KMS-11 (cell line): ENCODE results near the gene PREPL.

Source experiments
- H2AFZ ChIP-seq: fragments of 200-600 bp; sonication (generic); 2 replicates; pipeline ENCODE4 v1.6.1; 2016; ENCODE audit warnings: antibody characterized with exemption, mixed run types, low read depth
- H3K27ac ChIP-seq: fragments of 200-600 bp; sonication (generic); 2 replicates; pipeline ENCODE4 v1.6.1; 2016; ENCODE audit warnings: mild to moderate bottlenecking, mixed run types
- H3K27me3 ChIP-seq: fragments of 200-600 bp; sonication (generic); 2 replicates; pipeline ENCODE4 v1.6.1; 2017; ENCODE audit warnings: mild to moderate bottlenecking, low read depth, mixed run types, moderate library complexity; ENCODE audit not compliant: insufficient read depth
- H3K36me3 ChIP-seq: fragments of 200-600 bp; sonication (generic); 2 replicates; pipeline ENCODE4 v1.6.1; 2017; ENCODE audit warnings: mild to moderate bottlenecking, mixed run types; ENCODE audit not compliant: insufficient read depth
- H3K4me1 ChIP-seq: fragments of 200-600 bp; sonication (generic); 2 replicates; pipeline ENCODE4 v1.6.1; 2016; ENCODE audit warnings: mild to moderate bottlenecking, low read depth, mixed run types; ENCODE audit not compliant: poor library complexity, severe bottlenecking
- H3K4me2 ChIP-seq: fragments of 200-600 bp; sonication (generic); 2 replicates; pipeline ENCODE4 v1.7.0; 2016; ENCODE audit warnings: mild to moderate bottlenecking, mixed run types
- H3K4me3 ChIP-seq: fragments of 200-600 bp; sonication (generic); IDR thresholded peaks from 2 replicates; pipeline ENCODE4 v1.6.1; 2017; ENCODE audit warnings: low read depth, low read length, mixed read lengths; ENCODE audit not compliant: insufficient read depth
- H3K79me2 ChIP-seq: fragments of 200-600 bp; sonication (generic); 2 replicates; pipeline ENCODE4 v1.6.1; 2016; ENCODE audit warnings: low read depth, mixed run types; ENCODE audit not compliant: insufficient read depth
- H3K9ac ChIP-seq: fragments of 200-600 bp; sonication (generic); 2 replicates; pipeline ENCODE4 v1.6.1; 2016; ENCODE audit warnings: mild to moderate bottlenecking, mixed run types
- H4K20me1 ChIP-seq: fragments of 200-600 bp; sonication (generic); 2 replicates; pipeline ENCODE4 v1.6.1; 2016; ENCODE audit warnings: mild to moderate bottlenecking, mixed run types; ENCODE audit not compliant: insufficient read depth
- CTCF ChIP-seq: fragments of 200-600 bp; sonication (generic); conservative IDR thresholded peaks from 2 replicates; pipeline ENCODE4 v1.6.1; 2017; ENCODE audit warnings: low read depth, mild to moderate bottlenecking, antibody characterized with exemption, low read length, moderate library complexity, mixed read lengths

The PREPL gene

GRCh38 chr2:44273596-44273995, 87.7 kb downstream of the PREPL start:
- Histone ChIP-seq H3K4me3 (no peak overlapping the region), H2AFZ (no peak overlapping the region), H3K27me3 (no peaks in the 10 kb centered on the region), H3K27ac (no peak overlapping the region), H3K9ac (no peak overlapping the region), H4K20me1 (no peaks in the 10 kb centered on the region), H3K4me2 (no peak overlapping the region), H3K79me2 (no peaks in the 10 kb centered on the region), H3K36me3 (no peaks in the 10 kb centered on the region), H3K4me1 (no peaks in the 10 kb centered on the region)
- no peak for TF ChIP-seq CTCF

GRCh38 chr2:44273076-44273475, 88.2 kb downstream of the PREPL start:
- Histone ChIP-seq H3K9ac (no peak overlapping the region), H3K4me1 (no peaks in the 10 kb centered on the region), H3K4me3 (no peak overlapping the region), H2AFZ (no peak overlapping the region), H3K27ac (no peak overlapping the region), H4K20me1 (no peaks in the 10 kb centered on the region), H3K79me2 (no peaks in the 10 kb centered on the region), H3K27me3 (no peaks in the 10 kb centered on the region), H3K36me3 (no peaks in the 10 kb centered on the region), H3K4me2 (no peak overlapping the region)
- TF ChIP-seq CTCF = no peak

GRCh38 chr2:44271296-44271695, 90.0 kb downstream of the PREPL start:
- Histone ChIP-seq H3K4me1 (no peaks in the 10 kb centered on the region), H4K20me1 (no peaks in the 10 kb centered on the region), H3K4me3 (no peak overlapping the region), H3K4me2 (no peak overlapping the region), H3K9ac (no peak overlapping the region), H3K27me3 (no peaks in the 10 kb centered on the region), H3K79me2 (no peaks in the 10 kb centered on the region), H2AFZ (no peak overlapping the region), H3K27ac (no peak overlapping the region), H3K36me3 (no peaks in the 10 kb centered on the region)
- no peak for TF ChIP-seq CTCF

- no peak for TF ChIP-seq CTCF
- H3K79me2 ChIP-seq = no peaks in the 10 kb centered on the region
- no peak overlapping the region for H3K4me3 ChIP-seq
- no peak overlapping the region for H3K4me2 ChIP-seq
- no peak overlapping the region for H2AFZ ChIP-seq
- H3K9ac ChIP-seq = no peak overlapping the region
- H4K20me1 ChIP-seq = no peaks in the 10 kb centered on the region
- H3K27ac ChIP-seq = no peak overlapping the region
- H3K4me1 ChIP-seq = no peaks in the 10 kb centered on the region
- H3K27me3 ChIP-seq = no peaks in the 10 kb centered on the region
- H3K36me3 ChIP-seq = no peaks in the 10 kb centered on the region
Measured at GRCh38 chr2:44269831-44270230, 91.5 kb downstream of the PREPL start.
